ENCODE results near the gene EHD2. TPM values are rescaled to one million over a fixed set of nuclear protein-coding genes. Genes with fewer than 3 reads are reported as not detected.

EHD2 gene
- total and polyA plus RNA-seq, 2 experiments from 2014 or later: 163 to 498 TPM

DNA sequence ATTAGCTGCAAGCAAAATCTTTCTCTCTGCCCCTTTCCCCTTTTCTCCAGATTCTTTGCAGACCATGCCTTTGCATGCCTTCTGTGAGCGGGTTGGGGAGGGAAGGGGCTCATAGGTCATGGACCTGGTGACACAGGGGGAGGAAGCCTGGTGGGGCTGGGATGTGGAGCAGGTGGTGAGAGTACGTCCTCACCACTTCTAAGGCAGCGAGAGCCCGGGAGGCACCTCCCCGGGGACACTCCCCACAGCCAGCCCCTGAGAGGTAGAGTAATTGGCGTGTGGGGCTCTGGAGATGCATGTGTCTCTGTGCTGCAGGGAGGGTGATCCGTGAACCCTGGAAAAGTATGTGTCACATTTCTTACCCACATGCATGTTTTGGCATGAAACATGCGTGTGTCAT, 42.5 kb upstream of the EHD2 start:
- WGBS, 2 experiments (ENCODE audit: low coverage in 1 of 2, low lambda C conversion rate in 2 of 2, missing lambda C conversion rate in 2 of 2): 95 to 97% methylated on average over 8 of the region's 8 CpGs
- Histone ChIP-seq H3K9ac (no peak overlapping the region), H4K20me1 (ENCODE audit: insufficient read depth) (no peaks in the 10 kb centered on the region), H3K4me2 (ENCODE audit: unreplicated experiment) (no peak overlapping the region), H3K4me3 (no peak overlapping the region), H3F3A (ENCODE audit: insufficient read depth) (peaks cover 2% of the 10 kb centered on the region; the same call in 1 of the 2 replicates), H3K9me3 (ENCODE audit: low read depth) (no peaks in the 10 kb centered on the region), H3K9me2 (ENCODE audit: insufficient read depth) (no peaks in the 10 kb centered on the region), H3K4me1 (ENCODE audit: insufficient read depth) (peaks cover 9% of the 10 kb centered on the region; the same call in 1 of the 2 replicates), H3K79me2 (ENCODE audit: insufficient read depth) (peaks cover 62% of the 10 kb centered on the region), H3K27me3 (replicated peaks; ENCODE audit: insufficient read depth) (no peaks in the 10 kb centered on the region), H3K27ac (no peak overlapping the region), H2AFZ (no peak overlapping the region), H3K36me3 (ENCODE audit: low read depth) (0 out of 2 replicates have a peak, but pooled peaks cover 3% of the 10 kb centered on the region)
- no peak for DNase-seq
- TF ChIP-seq EZH2phosphoT487 (IDR thresholded peaks at IDR 0.05; ENCODE audit: insufficient read depth, low read depth) (no peak), EZH2 (IDR thresholded peaks at IDR 0.05; ENCODE audit: insufficient read depth, poor library complexity, severe bottlenecking) (no peak)
- in situ Hi-C loops (cut with MboI): no loop called here

DNA sequence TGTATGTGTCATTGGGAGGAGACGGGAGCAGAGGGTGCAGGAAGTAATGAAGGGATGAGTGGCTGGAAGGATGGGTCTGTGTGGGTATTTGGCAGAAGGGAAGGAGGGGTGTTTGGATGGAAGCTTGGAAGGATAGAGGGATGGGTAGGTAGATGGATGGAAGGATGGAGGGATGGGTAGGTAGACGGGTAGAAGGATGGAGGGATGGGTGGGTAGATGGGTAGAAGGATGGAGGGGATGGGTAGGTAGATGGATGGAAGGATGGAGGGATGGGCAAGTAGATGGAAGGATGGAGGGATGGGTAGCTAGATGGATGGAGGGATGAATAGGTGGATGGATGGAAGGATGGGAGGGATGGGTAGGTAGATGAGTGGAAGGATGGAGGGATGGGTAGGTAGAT, 41.7 kb upstream of the EHD2 start:
- Histone ChIP-seq H3K4me2 (ENCODE audit: unreplicated experiment) (no peak overlapping the region), H4K20me1 (ENCODE audit: insufficient read depth) (no peaks in the 10 kb centered on the region), H3K9ac (no peak overlapping the region), H3K4me1 (ENCODE audit: insufficient read depth) (peaks cover 9% of the 10 kb centered on the region; the same call in 1 of the 2 replicates), H3K79me2 (ENCODE audit: insufficient read depth) (peaks cover 55% of the 10 kb centered on the region), H2AFZ (no peak overlapping the region), H3K9me2 (ENCODE audit: insufficient read depth) (no peaks in the 10 kb centered on the region), H3K27ac (no peak overlapping the region), H3K36me3 (ENCODE audit: low read depth) (0 out of 2 replicates have a peak, but pooled peaks cover 3% of the 10 kb centered on the region), H3K4me3 (no peak overlapping the region), H3K27me3 (replicated peaks; ENCODE audit: insufficient read depth) (no peaks in the 10 kb centered on the region), H3K9me3 (ENCODE audit: low read depth) (no peaks in the 10 kb centered on the region), H3F3A (ENCODE audit: insufficient read depth) (no peaks in the 10 kb centered on the region)
- TF ChIP-seq EZH2 (IDR thresholded peaks at IDR 0.05; ENCODE audit: insufficient read depth, poor library complexity, severe bottlenecking): no peak
- no peak for TF ChIP-seq EZH2phosphoT487 (IDR thresholded peaks at IDR 0.05; ENCODE audit: insufficient read depth, low read depth)
- DNase-seq: no peak
- in situ Hi-C loops (cut with MboI): no loop called here
- 95 to 100% methylated on average over 2 of the region's 2 CpGs for WGBS, 2 experiments (ENCODE audit: low coverage in 1 of 2, low lambda C conversion rate in 2 of 2, missing lambda C conversion rate in 2 of 2)

DNA sequence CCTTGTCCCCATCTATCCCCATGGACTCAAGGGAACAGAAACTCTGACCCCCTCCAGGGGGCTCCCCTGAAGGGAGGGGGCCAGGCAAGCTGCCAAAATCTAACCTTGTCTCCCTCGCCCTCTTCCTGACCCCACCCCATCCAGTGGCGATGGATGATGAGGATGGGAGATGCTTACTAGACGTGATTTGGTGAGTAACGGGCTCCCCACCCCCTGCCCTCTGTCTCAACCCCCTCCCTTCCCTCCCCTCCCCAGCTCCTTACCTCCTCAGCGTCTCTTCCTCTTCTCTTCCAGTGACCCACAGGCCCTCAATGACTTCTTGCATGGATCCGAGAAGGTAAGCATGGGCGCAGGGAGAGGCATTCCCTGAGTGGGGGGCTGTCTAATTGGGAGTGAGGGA, 39.8 kb upstream of the EHD2 start:
- Histone ChIP-seq H3K27ac (no peak overlapping the region), H3K27me3 (replicated peaks; ENCODE audit: insufficient read depth) (no peaks in the 10 kb centered on the region), H3K4me3 (no peak overlapping the region), H2AFZ (no peak overlapping the region), H3K9me3 (ENCODE audit: low read depth) (no peaks in the 10 kb centered on the region), H3K9me2 (ENCODE audit: insufficient read depth) (no peaks in the 10 kb centered on the region), H3F3A (ENCODE audit: insufficient read depth) (no peaks in the 10 kb centered on the region), H4K20me1 (ENCODE audit: insufficient read depth) (no peaks in the 10 kb centered on the region), H3K36me3 (ENCODE audit: low read depth) (peaks cover 3% of the 10 kb centered on the region; the same call in 1 of the 2 replicates), H3K79me2 (ENCODE audit: insufficient read depth) (peaks cover 36% of the 10 kb centered on the region), H3K4me1 (ENCODE audit: insufficient read depth) (no peaks in the 10 kb centered on the region), H3K9ac (no peak overlapping the region), H3K4me2 (ENCODE audit: unreplicated experiment) (no peak overlapping the region)
- in situ Hi-C loops (cut with MboI): no loop called here
- no peak for TF ChIP-seq EZH2phosphoT487 (IDR thresholded peaks at IDR 0.05; ENCODE audit: insufficient read depth, low read depth)
- TF ChIP-seq EZH2 (IDR thresholded peaks at IDR 0.05; ENCODE audit: insufficient read depth, poor library complexity, severe bottlenecking): no peak
- no peak for DNase-seq
- WGBS, 2 experiments (ENCODE audit: low coverage in 1 of 2, low lambda C conversion rate in 2 of 2, missing lambda C conversion rate in 2 of 2): 89 to 96% methylated on average over 4 to 7 of the region's 7 CpGs

- no peaks in the 10 kb centered on the region for H3K9me2 ChIP-seq (ENCODE audit: insufficient read depth)
- H4K20me1 ChIP-seq (ENCODE audit: insufficient read depth): no peaks in the 10 kb centered on the region
- no peak for DNase-seq
- no peak overlapping the region for H2AFZ ChIP-seq
- peaks cover 3% of the 10 kb centered on the region; the same call in 1 of the 2 replicates for H3K36me3 ChIP-seq (ENCODE audit: low read depth)
- H3K9me3 ChIP-seq (ENCODE audit: low read depth): no peaks in the 10 kb centered on the region
- H3K4me3 ChIP-seq: no peak overlapping the region
- no peaks in the 10 kb centered on the region for H3K4me1 ChIP-seq (ENCODE audit: insufficient read depth)
- H3K4me2 ChIP-seq (ENCODE audit: unreplicated experiment): no peak overlapping the region
- no peaks in the 10 kb centered on the region for H3K27me3 ChIP-seq (replicated peaks; ENCODE audit: insufficient read depth)
- H3K79me2 ChIP-seq (ENCODE audit: insufficient read depth): peaks cover 24% of the 10 kb centered on the region
- H3K27ac ChIP-seq: no peak overlapping the region
- TF ChIP-seq EZH2 (IDR thresholded peaks at IDR 0.05; ENCODE audit: insufficient read depth, poor library complexity, severe bottlenecking) (no peak), EZH2phosphoT487 (IDR thresholded peaks at IDR 0.05; ENCODE audit: insufficient read depth, low read depth) (no peak)
- H3K9ac ChIP-seq: no peak overlapping the region
- in situ Hi-C loops (cut with MboI): no loop called here
- 80% methylated on average over 5 of the region's 5 CpGs for WGBS, 2 experiments (ENCODE audit: low coverage in 1 of 2, low lambda C conversion rate in 2 of 2, missing lambda C conversion rate in 2 of 2)
- no peaks in the 10 kb centered on the region for H3F3A ChIP-seq (ENCODE audit: insufficient read depth)
Observed at GRCh38 chr19:47674548-47674947, 38.7 kb upstream of the EHD2 start.

GRCh38 chr19:47675271-47675670, 38.0 kb upstream of the EHD2 start:
- Histone ChIP-seq H3K9me2 (ENCODE audit: insufficient read depth) (no peaks in the 10 kb centered on the region), H2AFZ (no peak overlapping the region), H3K36me3 (ENCODE audit: low read depth) (peaks cover 3% of the 10 kb centered on the region; the same call in 1 of the 2 replicates), H3K27me3 (replicated peaks; ENCODE audit: insufficient read depth) (no peaks in the 10 kb centered on the region), H3K4me3 (no peak overlapping the region), H3K4me2 (ENCODE audit: unreplicated experiment) (no peak overlapping the region), H3F3A (ENCODE audit: insufficient read depth) (no peaks in the 10 kb centered on the region), H3K4me1 (ENCODE audit: insufficient read depth) (no peaks in the 10 kb centered on the region), H3K79me2 (ENCODE audit: insufficient read depth) (peaks cover 17% of the 10 kb centered on the region), H3K27ac (no peak overlapping the region), H4K20me1 (ENCODE audit: insufficient read depth) (no peaks in the 10 kb centered on the region), H3K9me3 (ENCODE audit: low read depth) (no peaks in the 10 kb centered on the region), H3K9ac (no peak overlapping the region)
- in situ Hi-C loops (cut with MboI): no loop called here
- DNase-seq: no peak
- TF ChIP-seq EZH2 (IDR thresholded peaks at IDR 0.05; ENCODE audit: insufficient read depth, poor library complexity, severe bottlenecking): no peak
- no peak for TF ChIP-seq EZH2phosphoT487 (IDR thresholded peaks at IDR 0.05; ENCODE audit: insufficient read depth, low read depth)
- WGBS, 2 experiments (ENCODE audit: low coverage in 1 of 2, low lambda C conversion rate in 2 of 2, missing lambda C conversion rate in 2 of 2): 84 to 86% methylated on average over 12 of the region's 12 CpGs
